ENCODE data around the gene XPNPEP1.

- TF ChIP-seq, protein P1, sequence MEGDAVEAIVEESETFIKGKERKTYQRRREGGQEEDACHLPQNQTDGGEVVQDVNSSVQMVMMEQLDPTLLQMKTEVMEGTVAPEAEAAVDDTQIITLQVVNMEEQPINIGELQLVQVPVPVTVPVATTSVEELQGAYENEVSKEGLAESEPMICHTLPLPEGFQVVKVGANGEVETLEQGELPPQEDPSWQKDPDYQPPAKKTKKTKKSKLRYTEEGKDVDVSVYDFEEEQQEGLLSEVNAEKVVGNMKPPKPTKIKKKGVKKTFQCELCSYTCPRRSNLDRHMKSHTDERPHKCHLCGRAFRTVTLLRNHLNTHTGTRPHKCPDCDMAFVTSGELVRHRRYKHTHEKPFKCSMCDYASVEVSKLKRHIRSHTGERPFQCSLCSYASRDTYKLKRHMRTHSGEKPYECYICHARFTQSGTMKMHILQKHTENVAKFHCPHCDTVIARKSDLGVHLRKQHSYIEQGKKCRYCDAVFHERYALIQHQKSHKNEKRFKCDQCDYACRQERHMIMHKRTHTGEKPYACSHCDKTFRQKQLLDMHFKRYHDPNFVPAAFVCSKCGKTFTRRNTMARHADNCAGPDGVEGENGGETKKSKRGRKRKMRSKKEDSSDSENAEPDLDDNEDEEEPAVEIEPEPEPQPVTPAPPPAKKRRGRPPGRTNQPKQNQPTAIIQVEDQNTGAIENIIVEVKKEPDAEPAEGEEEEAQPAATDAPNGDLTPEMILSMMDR (IDR thresholded peaks at IDR 0.05; ENCODE audit: low read length) = no peak
- no peak for TF ChIP-seq EZH2 (IDR thresholded peaks at IDR 0.05; ENCODE audit: borderline replicate concordance, low read length)
These were observed 28.8 kb downstream of the XPNPEP1 start for GRCh38 chr10:109894516-109894915.

All from OCI-LY1 (cell line).